ENCODE measurements around the gene ARID3A.

ARID3A gene

DNA sequence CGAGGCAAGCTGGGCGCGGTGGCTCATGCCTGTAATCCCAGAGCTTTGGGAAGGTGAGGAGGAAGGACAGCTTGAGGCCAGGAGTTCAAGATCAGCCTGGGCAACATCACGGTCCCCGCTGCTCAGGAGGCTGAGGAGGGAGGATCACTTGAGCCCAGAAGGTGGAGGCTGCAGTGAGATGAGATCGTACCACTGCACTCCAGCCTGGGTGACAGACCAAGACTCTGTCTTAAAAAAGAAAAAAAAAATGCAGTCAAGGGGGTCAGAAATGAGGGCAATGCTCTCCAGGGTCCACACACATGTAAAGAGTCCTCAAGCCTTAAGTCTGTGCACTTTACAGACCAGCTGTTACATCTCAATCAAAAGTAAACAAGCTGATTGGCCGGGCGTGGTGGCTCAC lies 21.3 kb upstream of the ARID3A start:
- in situ Hi-C loops (cut with MboI; ENCODE audit: low pct_unique_long_range_greater_than_20kb, low sequenced_read_pairs): no loop called here
- DNase-seq: no peak

DNA sequence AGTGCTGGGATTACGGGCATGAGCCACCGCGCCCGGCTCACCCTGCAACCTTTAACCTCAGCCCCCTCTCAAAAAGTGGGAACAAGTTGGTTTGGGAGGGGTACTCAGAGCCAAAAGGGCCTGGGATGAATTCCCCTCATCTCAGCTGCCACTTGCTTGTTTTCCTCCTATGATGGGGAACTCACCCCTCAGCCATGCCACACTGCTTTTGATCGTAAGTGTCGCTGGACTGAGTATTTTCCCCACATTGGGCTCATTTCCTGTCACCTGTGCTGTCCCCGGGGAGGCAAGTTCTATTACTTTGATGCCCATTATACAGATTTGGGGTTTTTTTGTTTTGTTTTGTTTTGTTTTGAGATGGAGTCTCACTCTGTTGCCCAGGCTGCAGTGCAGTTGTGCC lies 19.4 kb upstream of the ARID3A start:
- in situ Hi-C loops (cut with MboI; ENCODE audit: low pct_unique_long_range_greater_than_20kb, low sequenced_read_pairs): no loop called here
- no peak for DNase-seq

DNA sequence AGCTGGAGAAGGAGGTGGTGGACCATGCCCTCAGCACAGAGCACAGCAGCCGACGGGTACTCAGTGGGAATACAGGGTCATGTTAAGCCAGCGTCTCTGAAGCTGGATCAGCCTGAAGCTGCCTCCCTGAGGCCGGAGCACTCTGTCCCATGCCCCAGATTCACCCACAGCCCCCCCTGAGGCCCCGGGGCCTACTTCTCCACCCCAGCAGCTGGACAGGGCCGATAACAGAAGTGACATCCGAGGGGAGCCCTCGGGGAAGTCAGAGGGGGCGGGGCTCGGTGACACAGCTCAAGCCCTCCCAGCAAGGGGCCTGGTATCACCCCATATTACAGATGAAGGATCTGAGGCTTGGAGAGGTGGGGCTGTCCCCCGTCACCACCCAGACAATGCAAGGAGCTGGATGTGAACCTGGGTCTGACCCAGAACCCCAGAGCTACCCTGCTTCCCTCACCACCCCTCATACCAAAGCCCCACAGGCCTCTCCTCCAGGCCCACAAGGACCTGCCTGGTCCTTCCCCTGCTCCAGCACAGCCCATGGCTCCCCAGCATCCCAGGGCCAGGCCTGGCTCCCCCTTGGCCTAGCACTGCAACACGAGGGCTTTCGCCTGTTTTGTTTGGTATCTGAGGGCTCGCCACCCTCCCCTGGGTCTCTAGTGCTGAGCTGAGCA lies 18.5 kb upstream of the ARID3A start:
- in situ Hi-C loops (cut with MboI; ENCODE audit: low pct_unique_long_range_greater_than_20kb, low sequenced_read_pairs): no loop called here
- DNase-seq: no peak

DNA sequence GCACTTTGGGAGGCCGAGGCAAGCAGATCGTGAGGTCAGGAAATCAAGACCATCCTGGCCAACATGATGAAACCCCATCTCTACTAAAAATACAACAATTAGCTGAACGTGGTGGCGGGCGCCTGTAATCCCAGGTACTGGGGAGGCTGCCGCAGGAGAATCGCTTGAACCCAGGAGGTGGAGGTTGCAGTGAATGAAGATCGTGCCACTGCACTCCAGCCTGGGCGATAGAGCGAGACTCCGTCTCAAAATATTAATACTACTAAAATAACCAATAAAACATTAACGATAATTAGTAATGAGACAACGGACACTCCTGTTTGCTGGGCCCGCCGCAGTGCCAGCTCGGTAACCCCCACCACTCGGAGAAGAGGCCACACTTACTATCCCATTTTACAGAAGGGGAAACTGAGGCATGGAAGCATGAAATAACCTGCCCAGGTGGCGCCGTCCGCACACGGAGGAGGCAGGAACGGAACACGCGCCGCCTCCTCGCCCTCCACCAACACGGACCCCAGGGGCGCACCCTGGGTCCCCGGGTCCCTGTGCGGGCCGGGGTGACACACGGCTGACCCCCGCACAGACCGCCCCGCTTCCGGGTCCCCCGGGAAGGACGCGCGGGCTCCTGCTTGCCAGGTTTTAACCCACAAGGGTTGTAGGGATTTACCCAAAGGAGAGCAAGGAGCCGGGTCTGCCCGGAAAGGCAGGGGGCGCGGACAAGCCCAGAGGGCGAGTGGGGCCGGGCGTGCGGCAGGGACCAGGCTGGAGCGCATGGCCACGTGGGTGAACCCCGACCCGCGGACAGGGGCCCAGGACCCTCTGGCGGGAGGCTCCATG lies 14.4 kb upstream of the ARID3A start:
- in situ Hi-C loops (cut with MboI; ENCODE audit: low pct_unique_long_range_greater_than_20kb, low sequenced_read_pairs): no loop called here
- no peak for DNase-seq

DNA sequence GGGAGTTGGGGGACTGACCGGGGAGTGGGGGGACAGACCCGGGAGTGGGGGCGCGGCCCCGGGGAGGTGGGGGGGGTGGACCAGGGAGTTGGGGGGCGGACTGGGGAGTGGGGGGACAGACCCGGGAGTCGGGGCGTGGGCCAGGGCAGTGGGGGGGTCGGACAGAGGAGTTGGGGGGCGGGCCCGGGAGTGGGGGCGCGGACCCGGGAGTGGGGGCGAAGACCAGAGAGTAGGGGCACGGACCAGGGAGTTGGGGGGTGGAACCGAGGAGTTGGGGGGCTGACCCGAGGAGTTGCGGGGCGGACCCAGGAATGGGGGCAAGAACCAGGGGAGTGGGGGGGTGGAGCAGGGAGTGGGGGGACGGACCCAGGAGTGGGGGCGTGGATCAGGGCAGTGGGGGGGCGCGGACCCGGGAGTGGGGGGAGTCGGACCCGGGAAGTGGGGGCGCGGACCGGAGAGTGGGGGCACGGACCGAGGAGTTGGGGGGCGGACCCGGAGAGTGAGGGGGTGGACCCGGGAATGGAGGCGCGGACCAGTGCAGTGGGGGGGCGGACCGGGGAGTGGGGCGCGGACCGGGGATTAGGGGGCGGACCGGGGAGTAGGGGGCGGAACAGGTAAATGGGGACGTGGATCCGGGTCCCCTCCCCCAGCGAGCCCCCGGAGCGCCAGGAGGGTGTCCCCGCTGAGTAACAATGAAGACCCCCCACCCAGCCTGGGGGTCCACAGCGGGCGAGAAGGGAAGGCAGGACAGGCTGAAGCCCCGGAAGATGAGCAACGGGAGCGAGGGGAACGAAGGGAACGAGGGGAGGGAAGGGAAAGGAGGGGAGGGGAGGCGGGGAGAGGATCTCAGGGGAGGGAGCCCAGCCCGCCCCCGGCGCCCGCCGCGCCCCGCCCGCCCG lies 13.4 kb upstream of the ARID3A start:
- in situ Hi-C loops (cut with MboI; ENCODE audit: low pct_unique_long_range_greater_than_20kb, low sequenced_read_pairs): no loop called here

DNA sequence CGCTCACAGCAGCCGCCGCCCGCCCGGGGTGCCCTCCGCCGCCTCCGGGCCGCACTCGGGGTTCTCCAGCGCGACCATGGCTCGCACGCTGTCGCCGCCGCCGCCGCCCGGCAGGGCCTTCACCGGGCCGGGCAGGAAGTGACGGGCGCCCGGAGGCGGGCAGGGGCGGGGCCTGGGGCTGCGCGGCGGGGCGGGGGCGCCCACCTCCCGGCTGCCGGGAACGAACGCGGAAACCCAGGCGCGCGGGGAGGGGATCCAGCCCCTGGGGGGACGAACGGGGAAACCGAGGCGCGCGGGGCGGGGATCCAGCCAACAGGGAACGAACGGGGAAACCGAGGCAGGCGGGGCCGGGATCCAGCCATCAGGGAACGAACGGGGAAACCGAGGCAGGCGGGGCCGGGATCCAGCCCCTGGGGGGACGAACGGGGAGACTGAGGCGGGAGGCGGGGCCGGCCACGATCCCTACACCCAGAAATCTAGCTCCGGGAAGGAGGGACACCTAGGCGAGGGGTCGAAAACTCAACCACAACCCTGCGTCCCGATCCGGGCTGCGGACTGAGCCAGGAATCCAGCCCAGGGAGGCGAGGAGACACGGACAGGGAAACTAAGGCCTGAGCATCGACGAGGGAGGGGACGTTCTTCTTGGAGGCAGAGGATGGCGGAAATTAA lies 12.6 kb upstream of the ARID3A start, which contains the start of gene R3HDM4:
TSS of gene R3HDM4 (minus strand) at position 140 of the 669 bp plus-strand sequence. CDS start at position 78, 62 bp downstream.
- in situ Hi-C loops (cut with MboI; ENCODE audit: low pct_unique_long_range_greater_than_20kb, low sequenced_read_pairs): no loop called here

More for the DNA sequence above, 13.4 kb upstream of the ARID3A start:
- no peak for DNase-seq

DNA sequence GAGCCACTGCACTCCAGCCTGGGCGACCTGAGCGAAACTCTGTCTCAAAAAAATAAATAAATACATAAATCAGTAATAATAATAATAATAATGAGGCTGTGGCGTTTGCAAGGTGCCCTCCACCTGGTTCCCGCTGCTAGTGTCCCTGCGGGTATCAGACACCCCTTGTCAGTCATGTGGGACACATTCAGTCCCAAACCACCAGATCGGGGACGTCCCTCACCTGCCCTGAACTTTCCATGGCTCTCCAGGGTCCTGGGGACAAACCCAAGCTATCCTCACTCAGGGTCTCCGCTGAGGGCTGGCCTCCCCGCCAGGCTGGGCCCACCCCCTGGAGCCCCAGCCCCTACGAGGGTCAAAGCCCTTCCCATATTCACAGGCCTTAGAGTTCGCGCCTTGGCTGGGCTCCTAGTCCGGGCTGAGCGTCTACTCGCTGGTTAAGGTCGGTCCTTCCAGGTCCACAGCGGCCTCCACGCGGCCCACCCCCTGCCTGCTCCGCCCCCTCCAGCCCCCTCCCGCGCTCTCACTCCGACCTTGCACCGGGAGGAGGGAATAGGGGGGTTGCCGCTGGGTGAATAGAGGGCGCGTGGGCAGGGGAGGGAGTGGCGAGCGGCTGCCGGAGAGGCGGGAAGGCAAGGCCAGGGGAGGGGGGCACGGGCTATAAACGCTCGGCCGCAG lies 9.1 kb upstream of the ARID3A start:
- peak; percentile 39 for DNase-seq

More for the DNA sequence above, 12.6 kb upstream of the ARID3A start, which contains the start of gene R3HDM4:
- no peak for DNase-seq

DNA sequence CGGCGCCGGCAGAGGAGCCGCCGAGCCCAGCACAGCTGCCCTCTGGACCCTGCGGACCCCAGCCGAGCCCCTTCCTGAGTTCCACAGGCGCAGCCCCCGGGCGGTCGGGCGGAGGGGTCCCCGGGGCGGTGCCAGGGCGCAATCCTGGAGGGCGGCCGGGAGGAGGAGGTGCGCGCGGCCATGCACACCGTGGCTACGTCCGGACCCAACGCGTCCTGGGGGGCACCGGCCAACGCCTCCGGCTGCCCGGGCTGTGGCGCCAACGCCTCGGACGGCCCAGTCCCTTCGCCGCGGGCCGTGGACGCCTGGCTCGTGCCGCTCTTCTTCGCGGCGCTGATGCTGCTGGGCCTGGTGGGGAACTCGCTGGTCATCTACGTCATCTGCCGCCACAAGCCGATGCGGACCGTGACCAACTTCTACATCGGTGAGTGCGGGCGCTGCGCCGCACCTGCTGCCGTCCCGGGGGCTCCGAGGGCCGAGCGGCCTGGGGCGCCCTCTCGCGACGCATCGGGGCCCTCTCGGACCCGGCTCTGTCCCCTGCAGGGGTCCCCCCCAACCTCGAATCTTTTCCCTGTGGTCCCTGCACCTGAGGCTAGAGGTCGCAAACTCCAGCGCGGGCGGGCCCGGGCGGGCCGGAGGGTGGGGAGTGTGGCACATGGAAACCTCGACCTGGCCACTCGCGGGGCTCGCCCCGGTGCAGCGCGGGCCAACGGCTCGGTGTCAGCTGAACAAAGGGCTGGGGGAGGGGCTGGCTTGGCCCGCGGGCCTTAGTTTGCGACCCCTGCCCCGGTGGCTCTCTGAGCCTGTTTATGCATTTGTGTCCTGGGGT lies 8.3 kb upstream of the ARID3A start, which contains the start of gene KISS1R:
TSS of gene KISS1R (plus strand) at position 11 of the 829 bp plus-strand sequence. CDS start at position 181, 170 bp downstream.
- in situ Hi-C loops (cut with MboI; ENCODE audit: low pct_unique_long_range_greater_than_20kb, low sequenced_read_pairs): no loop called here
- DNase-seq: peak; percentile 82

More for the DNA sequence above, 9.1 kb upstream of the ARID3A start:
- in situ Hi-C loops (cut with MboI; ENCODE audit: low pct_unique_long_range_greater_than_20kb, low sequenced_read_pairs): no loop called here

DNA sequence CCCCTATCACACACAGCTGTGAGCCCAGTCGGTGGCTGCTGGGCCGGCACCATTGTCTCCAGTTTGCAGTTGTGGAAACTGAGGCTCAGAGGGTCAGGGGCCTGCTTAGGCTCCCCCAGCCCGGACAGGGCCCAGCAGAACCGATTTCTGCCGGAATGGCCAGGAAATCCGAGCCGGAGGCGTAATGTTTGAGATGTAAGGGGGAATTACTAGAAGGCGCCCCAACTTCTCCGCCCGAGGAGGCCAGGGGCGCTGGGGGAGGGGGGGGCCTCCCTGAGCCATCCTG lies 7.7 kb upstream of the ARID3A start:
- in situ Hi-C loops (cut with MboI; ENCODE audit: low pct_unique_long_range_greater_than_20kb, low sequenced_read_pairs): no loop called here
- no peak for DNase-seq

DNA sequence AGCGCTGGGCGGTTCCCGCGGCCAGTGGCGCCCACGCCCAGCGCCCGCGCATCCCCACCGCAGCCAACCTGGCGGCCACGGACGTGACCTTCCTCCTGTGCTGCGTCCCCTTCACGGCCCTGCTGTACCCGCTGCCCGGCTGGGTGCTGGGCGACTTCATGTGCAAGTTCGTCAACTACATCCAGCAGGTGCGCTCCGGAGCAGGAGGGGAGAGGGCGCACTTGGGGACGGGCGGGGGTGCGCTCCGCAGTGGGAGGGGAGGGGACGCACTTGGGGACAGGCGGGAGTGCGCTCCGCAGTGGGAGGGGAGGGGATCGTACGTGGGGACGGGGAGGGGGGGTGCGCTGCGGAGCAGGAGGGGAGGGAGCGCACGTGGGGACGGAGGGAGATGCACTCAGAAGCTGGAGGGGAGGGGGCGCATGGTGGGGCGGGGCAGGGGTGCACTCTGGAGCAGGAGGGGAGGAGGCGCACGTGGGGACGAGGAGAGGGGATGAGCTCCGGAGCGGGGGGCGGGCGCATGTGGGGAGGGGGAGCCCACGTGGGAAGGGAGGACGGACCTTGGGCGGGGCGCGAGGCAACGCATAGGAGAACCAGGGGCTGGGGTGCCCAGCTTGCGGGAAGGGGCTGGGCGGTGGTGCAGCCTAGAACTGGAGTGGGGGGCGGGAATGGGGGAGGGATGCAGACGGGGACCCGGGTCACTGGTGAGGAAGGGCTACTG lies 7.2 kb upstream of the ARID3A start:
- DNase-seq: no peak

DNA sequence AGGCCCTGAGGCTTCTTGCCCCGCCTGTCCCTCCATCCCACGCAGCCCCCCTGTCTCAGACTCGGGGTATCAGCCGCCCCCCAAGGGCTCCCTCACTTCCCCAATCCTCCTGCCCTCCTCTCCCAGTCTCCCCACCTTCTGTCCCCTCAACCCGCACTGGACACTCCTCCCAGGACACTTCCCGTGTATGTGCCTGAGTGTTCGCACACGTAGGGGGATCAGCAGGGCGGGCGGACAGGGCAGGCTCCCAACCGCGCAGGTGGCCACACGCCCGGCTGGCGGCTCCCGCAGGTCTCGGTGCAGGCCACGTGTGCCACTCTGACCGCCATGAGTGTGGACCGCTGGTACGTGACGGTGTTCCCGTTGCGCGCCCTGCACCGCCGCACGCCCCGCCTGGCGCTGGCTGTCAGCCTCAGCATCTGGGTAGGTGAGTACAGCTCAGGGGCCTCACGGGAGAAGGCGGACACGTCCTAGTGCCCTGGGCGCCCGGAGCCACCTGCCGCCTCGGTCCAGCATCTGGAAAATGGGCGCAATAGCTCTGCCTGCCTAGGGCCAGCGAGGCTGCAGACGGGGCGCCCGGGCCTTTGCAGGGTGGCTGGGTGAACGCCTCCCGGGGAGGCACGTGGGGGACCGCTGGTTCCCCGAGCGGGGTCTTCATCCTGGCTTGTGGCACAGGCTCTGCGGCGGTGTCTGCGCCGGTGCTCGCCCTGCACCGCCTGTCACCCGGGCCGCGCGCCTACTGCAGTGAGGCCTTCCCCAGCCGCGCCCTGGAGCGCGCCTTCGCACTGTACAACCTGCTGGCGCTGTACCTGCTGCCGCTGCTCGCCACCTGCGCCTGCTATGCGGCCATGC lies 6.4 kb upstream of the ARID3A start:
- no peak for DNase-seq
- in situ Hi-C loops (cut with MboI; ENCODE audit: low pct_unique_long_range_greater_than_20kb, low sequenced_read_pairs): no loop called here

More for the DNA sequence above, 7.2 kb upstream of the ARID3A start:
- in situ Hi-C loops (cut with MboI; ENCODE audit: low pct_unique_long_range_greater_than_20kb, low sequenced_read_pairs): no loop called here

DNA sequence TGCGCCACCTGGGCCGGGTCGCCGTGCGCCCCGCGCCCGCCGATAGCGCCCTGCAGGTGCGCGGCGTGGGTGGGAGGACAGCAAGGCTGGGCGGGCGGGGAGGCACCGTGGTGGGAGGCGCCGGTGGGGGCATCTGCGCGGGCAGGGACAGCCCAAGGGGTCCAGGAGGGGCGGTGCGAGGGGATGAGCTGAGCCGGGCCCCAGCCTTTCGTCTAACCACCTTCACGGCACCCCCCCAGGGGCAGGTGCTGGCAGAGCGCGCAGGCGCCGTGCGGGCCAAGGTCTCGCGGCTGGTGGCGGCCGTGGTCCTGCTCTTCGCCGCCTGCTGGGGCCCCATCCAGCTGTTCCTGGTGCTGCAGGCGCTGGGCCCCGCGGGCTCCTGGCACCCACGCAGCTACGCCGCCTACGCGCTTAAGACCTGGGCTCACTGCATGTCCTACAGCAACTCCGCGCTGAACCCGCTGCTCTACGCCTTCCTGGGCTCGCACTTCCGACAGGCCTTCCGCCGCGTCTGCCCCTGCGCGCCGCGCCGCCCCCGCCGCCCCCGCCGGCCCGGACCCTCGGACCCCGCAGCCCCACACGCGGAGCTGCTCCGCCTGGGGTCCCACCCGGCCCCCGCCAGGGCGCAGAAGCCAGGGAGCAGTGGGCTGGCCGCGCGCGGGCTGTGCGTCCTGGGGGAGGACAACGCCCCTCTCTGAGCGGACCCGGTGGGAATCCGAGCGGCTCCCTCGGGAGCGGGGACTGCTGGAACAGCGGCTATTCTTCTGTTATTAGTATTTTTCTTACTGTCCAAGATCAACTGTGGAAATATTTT lies 5.6 kb upstream of the ARID3A start:
- in situ Hi-C loops (cut with MboI; ENCODE audit: low pct_unique_long_range_greater_than_20kb, low sequenced_read_pairs): no loop called here
- no peak for DNase-seq

DNA sequence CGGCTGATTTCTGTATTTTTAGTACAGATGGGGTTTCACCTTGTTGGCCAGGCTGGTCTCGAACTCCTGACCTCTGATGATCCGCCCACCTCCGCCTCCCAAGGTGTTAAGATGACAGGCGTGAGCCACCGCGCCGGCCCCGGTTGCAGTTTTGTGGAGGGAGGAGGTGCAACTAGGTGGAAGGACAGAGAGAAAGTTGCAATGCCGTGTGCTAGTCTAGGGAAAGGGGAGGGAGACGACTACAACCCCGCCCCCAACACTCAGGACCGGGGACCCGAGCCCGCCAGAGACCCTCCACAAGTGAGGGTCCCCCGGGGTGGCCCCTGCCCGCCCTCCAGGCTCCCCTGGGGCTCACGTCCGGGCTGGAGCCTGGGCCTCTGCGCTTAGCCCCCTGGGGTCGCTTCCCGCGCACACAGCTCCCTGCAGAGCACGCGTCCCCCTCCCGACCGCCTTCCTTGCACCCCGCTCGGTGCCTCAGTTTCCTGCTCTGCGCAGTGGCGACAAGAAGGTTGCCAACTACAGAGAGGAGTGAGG lies 1.2 kb upstream of the ARID3A start:
- DNase-seq: peak; percentile 61
- in situ Hi-C loops (cut with MboI; ENCODE audit: low pct_unique_long_range_greater_than_20kb, low sequenced_read_pairs): no loop called here

DNA sequence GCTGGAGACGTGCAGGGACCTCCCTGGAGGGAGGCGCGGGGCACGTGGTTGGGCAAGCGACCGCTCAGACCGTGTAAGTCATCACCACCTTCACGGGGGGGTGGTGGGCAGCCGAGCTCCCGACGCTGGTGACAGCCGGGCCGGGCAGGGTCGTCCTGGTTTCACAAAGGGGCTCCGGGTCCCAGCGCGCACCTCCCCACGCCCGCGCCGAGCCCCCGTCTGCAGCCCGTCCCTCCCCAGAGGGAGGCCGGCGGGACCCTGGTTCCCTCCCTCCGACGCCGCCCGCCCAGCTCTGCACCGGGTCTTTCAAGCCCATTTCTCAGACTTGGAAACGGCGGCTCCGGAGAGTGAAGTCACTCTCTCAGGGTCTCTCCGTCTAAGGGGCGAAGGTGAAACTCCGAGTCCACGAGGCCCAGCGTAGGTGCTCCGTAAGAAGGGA lies 729 bp upstream of the ARID3A start:
- in situ Hi-C loops (cut with MboI; ENCODE audit: low pct_unique_long_range_greater_than_20kb, low sequenced_read_pairs): no loop called here

DNA sequence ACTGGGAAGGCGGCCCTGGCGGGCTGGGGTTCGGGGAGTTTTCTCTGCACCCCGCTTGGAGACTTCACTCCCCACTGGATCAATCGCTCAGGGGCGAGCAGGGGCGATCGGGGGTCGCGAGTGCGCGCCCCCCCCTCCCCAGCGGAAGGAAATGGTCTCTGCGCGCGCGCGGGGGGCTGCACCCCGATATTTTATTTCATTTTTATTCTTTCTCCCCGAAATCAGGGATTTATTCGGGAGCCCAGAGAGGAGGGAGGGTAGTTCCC lies 421 bp downstream of the ARID3A start:
- in situ Hi-C loops (cut with MboI; ENCODE audit: low pct_unique_long_range_greater_than_20kb, low sequenced_read_pairs): no loop called here
- DNase-seq: no peak

More for the DNA sequence above, 729 bp upstream of the ARID3A start:
- no peak for DNase-seq

Measured in KBM-7 (cell line).